Left colon (tissue), 2 donors: Measurements from ENCODE around the gene SH3D19. TPM values are rescaled to one million over a fixed set of nuclear protein-coding genes. Genes with fewer than 3 reads are reported as not detected.

Experiments used
- ATAC-seq: fragments of 200-7000 bp; cut with Tn5 transposase; one replicate; pipeline ENCODE4 v1.9.1; 2020; ENCODE audit warnings: mild to moderate bottlenecking, moderate library complexity
- DNase-seq, 2 donors: peaks; one replicate each; pipeline ENCODE4 v3.0.0-alpha.2; 2020
- intact Hi-C, 2 donors: fragments of 100-400 bp; cut with DNase I in 1 of 2; cut with micrococcal nuclease in 1 of 2; formaldehyde crosslinking; loops; one replicate each; pipeline versions ENCODE4 v1.11.2 to v1.14.0; 2022; cut with DNase I, micrococcal nuclease
- total RNA-seq, 2 donors: library from RNA; stranded (reverse); fragmentation: NEBNext Ultra II Directional; extraction: Animal tissue kit (Norgen Biotek cat#: 25700); gene quantifications; one replicate each; pipeline ENCODE4 v1.2.1, GENCODE V29; 2021
- donor health status: DM: no; HTN: no; CAD: no.
- donor health status: DM: yes; HTN: yes; CAD: no.

Gene SH3D19
- total RNA-seq, 2 donors from 2014 or later, result 114 to 119 TPM

DNA sequence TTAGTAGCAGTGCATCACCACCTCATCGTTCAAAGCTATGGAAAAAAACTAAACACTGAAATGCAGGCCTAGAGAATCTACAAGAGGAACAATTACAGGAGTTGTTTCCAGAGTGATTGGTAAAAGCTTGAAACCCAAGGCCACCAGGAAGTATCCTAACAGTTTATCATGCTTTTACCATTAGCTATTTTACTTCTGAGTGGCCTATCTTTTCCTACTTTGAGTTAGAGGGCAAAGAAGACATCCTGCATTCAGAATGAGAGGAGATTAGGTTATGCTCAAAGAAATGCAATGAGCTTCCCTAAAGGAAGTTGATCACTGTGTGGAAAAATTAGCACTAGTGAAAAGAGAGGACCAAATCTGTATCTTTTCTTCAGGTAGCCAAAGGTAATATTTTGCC, 118.2 kb downstream of the SH3D19 start:
- ATAC-seq (peak; percentile 5), DNase-seq (no peak)
- intact Hi-C loops, result no loop called here

DNA sequence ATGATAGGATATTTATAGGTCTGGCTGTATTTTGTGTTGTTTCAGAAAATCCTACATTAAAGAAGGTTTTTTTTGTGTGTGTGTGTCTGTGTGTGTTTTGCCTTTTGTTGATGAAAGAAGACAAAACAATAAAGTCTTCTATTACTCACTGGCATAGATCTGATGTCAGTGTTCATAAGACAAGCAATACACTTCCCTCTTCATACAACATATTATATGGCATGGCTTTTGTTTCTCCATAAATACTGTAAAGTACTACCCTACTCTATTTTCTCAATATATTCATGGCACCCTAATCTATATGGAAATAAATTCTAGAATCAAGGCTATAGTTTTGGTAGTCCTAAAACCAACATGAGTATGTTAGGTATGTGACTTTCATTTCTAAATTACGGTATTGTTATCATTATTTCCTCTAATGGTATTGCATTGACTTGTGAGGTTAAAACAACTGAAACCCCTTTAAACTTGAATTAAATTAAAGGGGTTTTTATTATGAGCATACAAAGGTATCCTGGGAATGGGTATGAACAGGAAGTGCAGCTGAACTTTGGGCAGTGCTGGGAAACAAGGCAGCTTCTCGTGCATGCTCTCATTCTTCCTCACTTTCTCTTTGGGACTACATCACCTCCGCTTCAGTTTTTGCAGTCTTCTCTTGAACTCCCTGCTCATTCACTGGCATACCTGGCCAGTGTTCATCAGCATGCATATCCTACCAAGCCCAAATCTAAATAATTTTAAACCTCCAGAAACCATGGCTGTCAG, 119.0 kb downstream of the SH3D19 start:
- DNase-seq (no peak), ATAC-seq (peak; percentile 59)
- intact Hi-C loops, result no loop called here

DNA sequence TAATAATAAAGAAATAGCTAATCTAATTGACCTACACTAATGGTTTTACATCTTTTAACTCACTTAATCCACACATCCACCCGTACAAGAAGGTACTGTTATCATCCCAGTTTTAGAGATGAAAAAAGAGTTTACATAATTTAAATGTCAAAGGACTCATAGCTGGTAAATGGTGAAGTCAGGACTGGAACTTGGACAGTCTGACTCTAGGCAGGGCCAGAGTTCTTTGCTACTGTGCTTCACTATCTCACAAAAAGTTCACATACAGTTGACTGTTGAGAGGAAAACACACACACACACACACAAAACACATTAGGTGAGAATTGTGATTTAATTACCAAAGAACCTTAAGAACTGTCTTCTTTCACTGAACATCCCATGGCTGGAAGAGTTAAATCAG, 119.7 kb downstream of the SH3D19 start:
- DNase-seq (no peak), ATAC-seq (no peak)
- intact Hi-C loops, result no loop called here

GRCh38 chr4:151204925-151205524, 120.4 kb downstream of the SH3D19 start:
- no peak for DNase-seq
- peak; percentile 75 for ATAC-seq

GRCh38 chr4:151202851-151203455, 122.5 kb downstream of the SH3D19 start:
- DNase-seq (no peak), ATAC-seq (no peak)
- intact Hi-C loops, result no loop called here

More at GRCh38 chr4:151204925-151205524, 120.4 kb downstream of the SH3D19 start:
- intact Hi-C loops, result no loop called here

- DNase-seq, result no peak
- intact Hi-C loops, result no loop called here
- no peak for ATAC-seq
Observed at GRCh38 chr4:151202381-151202780, 123.0 kb downstream of the SH3D19 start.

DNA sequence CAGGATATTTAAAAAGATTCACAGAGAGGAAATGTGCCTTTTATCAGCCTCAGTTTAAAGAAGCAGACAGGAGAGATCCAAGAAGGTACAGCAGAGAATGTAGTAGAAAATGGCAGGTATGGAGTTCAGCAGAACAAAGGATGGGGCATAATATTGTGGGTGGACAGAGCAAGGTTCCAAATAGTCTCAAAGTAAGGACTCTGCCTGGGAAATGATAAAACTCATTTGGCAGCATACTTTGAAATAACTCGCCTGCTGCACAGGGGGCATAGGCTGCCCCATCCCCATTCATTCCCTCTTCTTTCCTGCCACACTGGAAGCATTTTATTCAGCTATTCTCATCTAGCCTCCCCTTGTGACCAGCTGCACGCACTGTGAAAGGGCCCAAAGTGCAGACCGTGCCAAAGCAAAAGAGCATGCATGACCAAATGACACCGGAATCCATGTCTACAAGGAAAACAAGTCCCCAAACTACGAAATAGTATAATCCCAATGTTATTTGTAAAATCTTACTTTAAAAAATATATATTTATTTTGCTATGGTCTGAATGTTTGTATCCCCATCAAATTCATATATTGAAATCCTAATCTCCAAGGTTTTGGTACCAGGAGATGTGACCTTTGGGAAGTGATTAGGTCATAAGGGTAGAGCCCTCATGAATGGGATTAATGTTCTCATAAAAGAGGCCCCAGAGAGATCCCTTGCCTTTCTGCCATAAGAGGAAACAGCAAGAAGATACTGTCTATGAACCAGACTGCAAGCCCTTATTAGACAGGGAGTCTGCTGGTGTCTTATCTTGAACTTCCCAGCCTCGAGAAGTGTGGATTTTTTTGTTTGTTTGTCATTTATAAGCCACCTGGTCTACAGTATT, 125.8 kb downstream of the SH3D19 start:
- DNase-seq, result no peak
- no peak for ATAC-seq
- intact Hi-C loops, result no loop called here

GRCh38 chr4:151198748-151199147, 126.7 kb downstream of the SH3D19 start:
- DNase-seq, result no peak
- intact Hi-C loops, result no loop called here
- ATAC-seq, result no peak

- DNase-seq (no peak), ATAC-seq (no peak)
- intact Hi-C loops, result no loop called here
Observed at GRCh38 chr4:151197247-151197646, 128.2 kb downstream of the SH3D19 start.

GRCh38 chr4:151195801-151196200, 129.6 kb downstream of the SH3D19 start:
- intact Hi-C loops, result no loop called here
- DNase-seq (no peak), ATAC-seq (peak; percentile 82)

DNA sequence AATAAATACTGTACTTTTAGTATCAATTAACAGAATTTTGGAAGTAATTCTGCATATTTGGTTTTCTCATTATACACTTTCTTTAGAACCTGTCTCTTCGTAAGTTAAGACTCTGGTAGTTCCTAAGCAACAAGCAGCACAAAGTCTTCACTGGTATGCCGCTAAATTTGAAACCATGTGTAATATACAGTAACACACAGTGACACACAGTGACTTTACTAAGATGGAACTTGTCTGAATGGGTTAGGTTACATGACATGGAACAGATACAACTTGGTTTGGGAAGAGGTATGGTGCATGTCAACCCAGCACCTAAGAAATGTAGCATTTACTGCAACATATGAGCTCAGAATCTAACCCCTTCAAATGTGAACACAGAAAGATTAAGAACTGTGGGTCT, 132.0 kb downstream of the SH3D19 start:
- intact Hi-C loops, result no loop called here
- ATAC-seq, result no peak
- DNase-seq, result no peak

- intact Hi-C loops, result no loop called here
- ATAC-seq, result no peak
Observed at GRCh38 chr4:151192556-151193235, 132.7 kb downstream of the SH3D19 start.

GRCh38 chr4:151184523-151185458, 140.6 kb downstream of the SH3D19 start:
- intact Hi-C loops, result no loop called here
- DNase-seq (no peak), ATAC-seq (no peak)

More at GRCh38 chr4:151192556-151193235, 132.7 kb downstream of the SH3D19 start:
- DNase-seq, result no peak

DNA sequence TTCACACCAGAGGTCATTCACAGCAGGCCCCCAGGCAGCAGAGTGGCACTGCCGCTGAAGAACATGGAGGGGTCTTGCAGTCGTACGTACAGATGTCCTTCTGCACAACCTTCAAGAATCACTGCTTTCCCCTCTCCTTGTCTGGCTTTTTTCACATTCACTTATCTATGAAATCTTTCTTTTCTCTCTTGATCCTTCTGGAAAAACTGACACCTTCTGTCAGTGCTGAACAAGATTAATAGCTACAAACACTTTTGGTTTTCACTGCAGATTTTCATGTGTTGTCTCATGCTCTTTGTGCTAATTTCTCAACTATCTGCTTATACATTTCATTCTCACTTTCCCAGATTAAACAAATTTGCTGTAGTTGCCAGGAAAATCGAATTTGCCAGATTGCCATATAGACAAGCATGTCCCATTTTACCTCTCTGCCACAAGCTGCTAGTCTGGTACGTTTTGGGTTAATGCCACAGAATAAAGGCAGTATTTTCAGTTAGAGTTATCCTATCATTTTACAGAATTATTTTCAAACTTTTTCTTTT, 142.9 kb downstream of the SH3D19 start:
- ATAC-seq, result no peak
- intact Hi-C loops, result no loop called here
- no peak for DNase-seq

DNA sequence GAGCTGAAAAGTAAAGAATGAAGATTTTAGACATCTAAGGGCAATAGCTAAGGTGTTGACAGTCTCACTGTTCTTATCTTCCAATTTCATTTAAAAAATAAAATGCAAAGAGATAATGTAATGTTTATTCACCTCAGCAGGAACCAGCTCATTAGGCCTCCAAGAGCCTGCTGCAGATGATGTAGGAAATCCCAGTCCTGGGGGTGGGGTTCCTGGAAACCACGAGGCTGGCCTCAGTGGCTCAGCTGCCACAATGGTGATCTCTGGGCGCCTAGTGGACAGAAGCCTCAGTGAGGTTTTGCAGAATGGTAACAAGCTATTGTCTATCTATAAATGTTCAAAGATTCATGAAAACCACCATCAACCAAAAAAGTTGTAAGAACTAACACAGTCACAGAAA, 148.7 kb downstream of the SH3D19 start:
- DNase-seq (no peak), ATAC-seq (no peak)
- intact Hi-C loops, result no loop called here

GRCh38 chr4:151175754-151176631, 149.4 kb downstream of the SH3D19 start:
- no peak for ATAC-seq
- DNase-seq, result no peak
- intact Hi-C loops, result no loop called here

- DNase-seq, result no peak
- intact Hi-C loops, result no loop called here
Observed at GRCh38 chr4:151175233-151175632, 150.2 kb downstream of the SH3D19 start.

More at GRCh38 chr4:151175233-151175632, 150.2 kb downstream of the SH3D19 start:
- ATAC-seq, result no peak
